ENCODE measurements around the gene CYSTM1.

Gene CYSTM1

DNA sequence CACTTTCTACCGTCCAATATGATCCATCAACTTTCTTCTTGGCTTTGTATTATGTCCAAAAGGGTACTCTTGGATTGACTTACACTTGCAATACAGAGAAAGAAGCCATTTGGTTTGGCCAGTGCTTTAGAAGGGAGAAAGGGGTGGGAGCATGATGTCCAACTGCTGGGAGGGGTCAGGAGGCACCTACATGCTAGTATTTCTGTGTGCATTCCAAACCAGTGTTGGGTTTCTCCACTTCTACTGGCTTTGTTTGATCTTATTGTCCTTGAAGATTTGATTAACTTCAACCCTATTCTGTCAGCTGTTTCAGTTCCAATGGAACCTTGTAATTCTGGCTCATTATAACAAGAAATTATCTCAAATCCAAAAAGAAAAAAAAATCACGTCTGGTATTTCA, 27.6 kb downstream of the CYSTM1 start:
- in situ Hi-C loops (cut with MboI; ENCODE audit: low sequenced_read_pairs), result no loop called here

DNA sequence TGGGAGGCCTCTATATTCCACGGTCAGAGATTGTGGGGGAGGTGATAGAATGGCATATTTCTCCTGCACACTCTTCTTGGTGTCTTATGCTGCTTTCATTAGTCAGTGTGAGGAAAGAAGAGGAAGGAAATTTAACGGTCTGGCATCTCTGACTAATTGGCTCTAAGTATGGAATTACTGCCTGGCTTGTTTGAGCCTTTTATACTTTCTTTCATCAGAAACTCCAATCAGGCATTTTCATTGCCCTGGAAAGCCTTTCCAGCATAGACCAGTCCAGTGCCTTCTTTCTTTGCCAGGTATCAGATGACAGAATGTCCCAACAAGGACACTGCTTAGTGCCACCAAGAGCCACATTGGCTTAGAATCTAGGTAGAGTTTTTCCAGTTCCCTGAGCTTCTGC, 30.2 kb downstream of the CYSTM1 start:
- in situ Hi-C loops (cut with MboI; ENCODE audit: low sequenced_read_pairs), result no loop called here

- in situ Hi-C loops (cut with MboI; ENCODE audit: low sequenced_read_pairs), result no loop called here
Measured at GRCh38 chr5:140205952-140206351, 31.0 kb downstream of the CYSTM1 start.

- in situ Hi-C loops (cut with MboI; ENCODE audit: low sequenced_read_pairs), result no loop called here
Measured at GRCh38 chr5:140207250-140207964, 32.4 kb downstream of the CYSTM1 start.

GRCh38 chr5:140208065-140208464, 33.1 kb downstream of the CYSTM1 start:
- in situ Hi-C loops (cut with MboI; ENCODE audit: low sequenced_read_pairs), result no loop called here

- in situ Hi-C loops (cut with MboI; ENCODE audit: low sequenced_read_pairs), result no loop called here
Measured at GRCh38 chr5:140213370-140213983, 38.5 kb downstream of the CYSTM1 start.

DNA sequence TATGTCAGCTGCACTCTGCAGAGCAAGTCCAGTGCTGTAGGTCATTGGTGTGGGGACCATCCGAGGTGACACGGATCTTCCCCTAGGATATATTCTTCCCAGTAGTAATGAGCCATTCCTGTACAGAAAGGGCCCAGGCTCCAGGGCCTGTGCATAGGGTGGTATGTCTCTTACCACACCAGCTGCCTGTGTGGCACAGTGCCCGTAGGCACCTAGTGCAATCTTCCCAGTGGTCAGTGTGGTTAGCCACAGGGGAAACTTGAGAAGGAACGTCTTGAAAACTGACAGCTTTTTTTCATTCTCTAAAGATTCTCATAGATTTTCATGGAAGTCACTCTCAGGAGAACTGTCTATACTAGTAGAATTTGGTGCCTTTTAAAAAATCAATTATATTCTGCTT, 39.8 kb downstream of the CYSTM1 start:
- in situ Hi-C loops (cut with MboI; ENCODE audit: low sequenced_read_pairs), result no loop called here

GRCh38 chr5:140215276-140215675, 40.3 kb downstream of the CYSTM1 start:
- in situ Hi-C loops (cut with MboI; ENCODE audit: low sequenced_read_pairs), result no loop called here

DNA sequence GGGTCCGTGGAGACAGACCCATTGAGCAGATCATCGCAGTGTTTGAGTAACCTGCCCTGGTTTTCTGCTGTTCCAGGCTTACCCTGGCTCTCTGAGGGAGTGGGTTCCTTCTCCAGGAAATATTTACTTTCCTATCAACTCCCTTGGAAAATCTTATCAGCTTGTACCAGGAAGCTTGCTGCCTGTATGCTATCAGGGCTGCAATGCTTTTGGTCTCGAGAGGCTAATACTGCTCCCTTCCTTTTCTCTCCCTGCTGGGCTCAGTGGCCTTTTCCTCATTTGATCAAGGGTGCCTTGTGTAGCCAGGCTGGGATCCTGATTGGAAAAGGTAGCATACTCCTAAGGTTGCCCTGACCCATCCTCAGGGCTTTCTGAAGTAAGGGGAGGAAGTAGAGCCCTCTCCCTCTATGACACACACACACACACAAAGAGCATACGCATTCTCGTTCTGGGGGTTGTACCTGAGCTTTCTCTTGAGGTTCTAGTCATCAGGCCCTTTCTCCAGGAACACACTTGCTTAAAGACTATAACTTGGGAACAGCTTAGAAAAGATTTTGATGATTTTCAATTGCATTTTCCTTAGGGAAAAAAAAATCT, 41.6 kb downstream of the CYSTM1 start:
- in situ Hi-C loops (cut with MboI; ENCODE audit: low sequenced_read_pairs), result no loop called here

- in situ Hi-C loops (cut with MboI; ENCODE audit: low sequenced_read_pairs), result no loop called here
Measured at GRCh38 chr5:140217299-140218026, 42.5 kb downstream of the CYSTM1 start.

DNA sequence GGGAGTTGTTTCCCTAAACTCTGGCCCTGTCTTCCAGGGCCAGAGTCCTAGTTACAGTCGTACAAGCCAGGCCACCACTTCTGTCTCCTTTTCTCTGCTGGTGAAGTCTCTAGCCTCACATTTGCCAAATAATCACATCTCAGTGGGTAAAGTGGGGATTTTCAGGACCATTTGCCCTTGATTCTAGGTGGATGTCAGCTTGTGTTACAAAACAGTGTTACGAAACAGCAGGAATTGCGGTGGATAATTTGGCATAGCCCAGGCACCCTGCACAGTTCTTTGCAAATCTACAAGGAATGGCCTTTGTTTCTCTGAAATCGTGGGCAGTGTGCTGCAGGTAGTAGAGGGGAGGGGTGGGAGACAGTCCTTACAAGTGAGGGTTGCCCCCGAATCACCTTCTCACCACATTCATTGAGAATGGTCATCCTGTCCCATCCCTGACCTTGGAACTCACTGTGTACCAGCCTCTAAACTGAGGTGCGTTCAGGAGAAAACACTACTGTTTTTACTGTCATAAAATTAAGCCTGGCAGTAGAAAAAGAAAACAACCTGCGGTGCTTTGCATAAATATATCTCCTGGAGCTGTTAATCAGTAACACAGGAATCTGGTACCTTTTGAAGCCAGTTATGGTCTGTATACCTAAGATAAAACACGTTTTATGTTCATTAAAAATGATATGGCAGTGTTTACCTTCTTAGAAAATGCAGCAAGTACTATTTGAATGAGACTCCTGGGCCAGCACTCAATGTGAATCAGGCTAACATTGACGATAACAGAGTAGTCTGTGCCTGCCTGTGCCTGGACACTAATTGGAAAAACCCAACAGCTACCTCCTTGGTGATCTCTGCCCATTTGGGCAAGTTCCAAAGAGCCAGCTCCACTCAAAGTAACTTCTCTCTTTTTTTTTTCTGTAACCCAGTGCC, 44.3 kb downstream of the CYSTM1 start:
- in situ Hi-C loops (cut with MboI; ENCODE audit: low sequenced_read_pairs), result no loop called here

DNA sequence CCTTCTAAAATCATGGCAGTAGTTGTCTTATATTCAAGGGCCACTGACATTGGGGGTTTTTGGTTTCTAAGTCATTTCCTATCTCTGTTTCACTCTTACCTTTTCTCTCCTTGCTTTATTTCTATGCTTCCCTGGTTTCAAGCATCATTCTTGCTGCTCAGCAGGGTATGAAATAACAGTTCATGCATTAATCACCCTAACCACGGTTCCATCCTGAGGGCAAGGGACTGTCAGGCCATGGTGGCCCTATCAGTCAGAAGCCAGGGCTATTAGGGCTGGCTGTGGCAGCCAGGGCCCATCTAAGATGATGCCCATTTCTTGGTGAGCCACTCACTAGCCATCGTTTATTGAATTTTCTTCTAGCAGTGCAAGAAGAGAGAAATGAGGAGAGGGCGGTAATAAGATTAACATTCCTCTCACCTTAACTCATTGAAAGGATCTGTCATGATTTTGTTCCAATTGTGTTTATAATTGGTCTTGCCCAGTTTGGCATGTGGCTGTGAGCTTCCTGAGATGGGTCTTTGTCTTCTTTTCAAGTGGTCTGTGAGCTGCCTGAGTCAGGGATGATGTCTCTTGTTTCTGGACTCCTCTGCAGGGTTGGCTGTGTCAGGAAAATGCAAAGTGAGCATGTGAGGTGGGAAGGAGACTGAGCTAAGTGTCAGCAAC, 45.2 kb downstream of the CYSTM1 start:
- in situ Hi-C loops (cut with MboI; ENCODE audit: low sequenced_read_pairs), result no loop called here

GRCh38 chr5:140220698-140221064, 45.7 kb downstream of the CYSTM1 start:
- in situ Hi-C loops (cut with MboI; ENCODE audit: low sequenced_read_pairs), result no loop called here

DNA sequence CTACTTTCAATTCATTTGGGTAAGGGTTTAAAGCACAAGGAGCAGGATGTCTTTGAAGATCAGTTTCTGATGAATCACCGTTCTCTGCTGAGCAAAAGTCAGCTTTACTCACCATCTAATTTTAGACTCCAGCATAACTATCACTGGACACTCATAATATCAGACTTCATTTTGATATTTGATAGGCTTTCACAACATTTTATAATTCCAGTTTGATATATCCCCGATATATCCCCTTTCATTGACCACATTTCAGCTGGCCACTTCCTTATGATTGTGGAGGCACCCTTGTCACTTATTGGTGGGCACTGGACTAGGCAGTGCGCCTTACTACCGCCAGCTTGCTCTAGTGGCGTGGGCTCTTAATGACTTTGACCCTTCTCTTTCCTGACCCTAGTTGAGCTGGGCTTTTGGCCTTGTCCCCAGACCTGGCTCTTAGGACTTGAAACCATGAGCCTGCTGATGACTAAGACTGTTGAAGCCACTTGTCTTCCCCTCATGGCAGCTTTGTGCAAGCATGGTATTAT, 46.8 kb downstream of the CYSTM1 start:
- in situ Hi-C loops (cut with MboI; ENCODE audit: low sequenced_read_pairs), result no loop called here

GRCh38 chr5:140222416-140222815, 47.4 kb downstream of the CYSTM1 start:
- in situ Hi-C loops (cut with MboI; ENCODE audit: low sequenced_read_pairs), result no loop called here

- in situ Hi-C loops (cut with MboI; ENCODE audit: low sequenced_read_pairs), result no loop called here
Measured at GRCh38 chr5:140223567-140223966, 48.6 kb downstream of the CYSTM1 start.

DNA sequence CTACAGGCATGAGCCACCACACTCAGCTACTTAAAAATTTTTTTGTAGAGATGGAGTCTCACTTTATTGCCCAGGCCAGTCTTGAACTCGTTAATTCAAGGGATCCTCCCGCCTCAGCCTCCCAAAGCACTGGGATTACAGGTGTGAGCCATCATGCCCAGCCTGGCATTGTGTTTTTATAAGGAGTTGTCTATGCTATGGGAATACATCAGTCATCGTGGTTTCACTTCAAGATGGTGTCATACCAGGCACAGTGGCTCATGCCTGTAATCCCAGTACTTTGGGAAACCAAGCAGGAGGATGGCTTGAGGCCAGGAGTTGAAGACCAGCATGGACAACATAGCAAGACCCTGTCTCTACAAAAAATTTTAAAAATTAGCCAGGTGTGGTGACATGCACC, 49.7 kb downstream of the CYSTM1 start:
- in situ Hi-C loops (cut with MboI; ENCODE audit: low sequenced_read_pairs), result loop anchor here (25.0 kb wide), 1 partner anchor 488 kb away; the partner anchor contains the start of gene ZMAT2

GRCh38 chr5:140225396-140225795, 50.4 kb downstream of the CYSTM1 start:
- in situ Hi-C loops (cut with MboI; ENCODE audit: low sequenced_read_pairs), result loop anchor here (25.0 kb wide), 1 partner anchor 487 kb away; the partner anchor contains the start of gene ZMAT2

GRCh38 chr5:140227046-140227445, 52.1 kb downstream of the CYSTM1 start:
- in situ Hi-C loops (cut with MboI; ENCODE audit: low sequenced_read_pairs), result loop anchor here (25.0 kb wide), 1 partner anchor 485 kb away; the partner anchor contains the start of gene ZMAT2
